A549 (cell line): ENCODE measurements around the gene ARHGAP42. TPM values are rescaled to one million over a fixed set of nuclear protein-coding genes. Genes with fewer than 3 reads are reported as not detected.

Source experiments
- ATAC-seq, 2 experiments: fragments of 200-7000 bp in 1 of 2; fragments of >200 bp in 1 of 2; cut with Nextera tagmentation in 1 of 2; cut with Tn5 transposase in 1 of 2; 3 replicates each; pipeline versions ENCODE4 v1.8.0 to v1.9.1; 2018 to 2020; ENCODE audit warnings: mild to moderate bottlenecking in 1 of 2, moderate library complexity in 1 of 2
- CTCF ChIA-PET: fragments of 300-600 bp; sonication (Branson Sonifier 250); formaldehyde crosslinking; extraction: SDS; loops from one replicate; lab custom pipeline; 2021; ENCODE audit warnings: antibody characterized with exemption, inconsistent platforms; lab: Yijun Ruan, JAX
- POLR2A ChIA-PET: fragments of 350-600 bp; formaldehyde crosslinking; extraction: SDS; loops from one replicate; lab custom pipeline; 2021; ENCODE audit warnings: antibody characterized with exemption, inconsistent platforms; lab: Yijun Ruan, JAX
- DNase-seq, 2 experiments: peaks; one replicate each; pipeline versions ENCODE4 v3.0.0 to v3.0.0-alpha.2; 2011 to 2016; ENCODE audit warnings: low read depth in 1 of 2, low spot score in 1 of 2
- FAIRE-seq: peaks from 2 replicates; lab custom pipeline; 2011; peaks lifted over from hg19 to GRCh38; lab: Jason Lieb, UNC
- H3K27ac ChIP-seq, 2 experiments: fragments of >200 bp; sonication (Bioruptor Twin); formaldehyde crosslinking; 3 replicates each; pipeline ENCODE4 v1.5.1; 2016 to 2017
- H3K4me1 ChIP-seq: fragments of >200 bp; sonication (Bioruptor Twin); formaldehyde crosslinking; 3 replicates; pipeline ENCODE4 v1.6.1; 2016
- H3K4me2 ChIP-seq: fragments of >200 bp; sonication (Bioruptor Twin); formaldehyde crosslinking; 3 replicates; pipeline ENCODE4 v1.6.1; 2016
- H3K4me3 ChIP-seq: fragments of >200 bp; sonication (Bioruptor Twin); formaldehyde crosslinking; 3 replicates; pipeline ENCODE4 v1.5.1; 2016
- H3K9me3 ChIP-seq: fragments of >200 bp; sonication (Bioruptor Twin); formaldehyde crosslinking; 3 replicates; pipeline ENCODE4 v1.6.1; 2016
- BCL3 ChIP-seq: fragments of >200 bp; sonication (Bioruptor Twin); formaldehyde crosslinking; IDR thresholded peaks from 3 replicates; pipeline ENCODE4 v1.6.1; 2016
- CBX8 ChIP-seq: fragments of 200-600 bp; sonication (generic); IDR thresholded peaks from 2 replicates; pipeline ENCODE4 v1.6.1; 2016
- CEBPB ChIP-seq, 2 experiments: fragments of >200 bp in 1 of 2; sonication (Bioruptor Twin) in 1 of 2; formaldehyde crosslinking in 1 of 2; IDR thresholded peaks; 2 replicates each; pipeline ENCODE4 v1.6.1; 2012 to 2016
- CHD2 ChIP-seq: fragments of 150-350 bp; IDR thresholded peaks from 2 replicates; pipeline ENCODE4 v1.6.1; 2014; ENCODE audit warnings: low read length; ENCODE audit not compliant: partially characterized antibody
- CTCF ChIP-seq: fragments of >200 bp; sonication (Bioruptor Twin); formaldehyde crosslinking; IDR thresholded peaks from 3 replicates; pipeline ENCODE4 v1.5.1; 2016
- E2F6 ChIP-seq: IDR thresholded peaks from 2 replicates; pipeline ENCODE4 v1.6.1; 2012; ENCODE audit warnings: low read depth, borderline replicate concordance
- EHF ChIP-seq: fragments of 250-450 bp; sonication (Bioruptor Pico); IDR thresholded peaks from 2 replicates; pipeline ENCODE4 v1.5.0; 2020; ENCODE audit warnings: mild to moderate bottlenecking
- EHMT2 ChIP-seq: fragments of 200-600 bp; sonication (generic); IDR thresholded peaks from 2 replicates; pipeline ENCODE4 v1.6.1; 2016; ENCODE audit warnings: antibody characterized with exemption, low read depth, mild to moderate bottlenecking, moderate library complexity
- ELK1 ChIP-seq: fragments of 150-350 bp; IDR thresholded peaks from 2 replicates; pipeline ENCODE4 v1.6.1; 2014; ENCODE audit warnings: low read depth, mild to moderate bottlenecking, low read length
- ESRRA ChIP-seq: fragments of 150-350 bp; IDR thresholded peaks from 2 replicates; pipeline ENCODE4 v1.6.1; 2014; ENCODE audit warnings: mild to moderate bottlenecking, low read length, borderline replicate concordance
- FOSB ChIP-seq: fragments of 250-450 bp; sonication (Bioruptor Pico); IDR thresholded peaks from 2 replicates; pipeline ENCODE4 v1.5.0; 2020; ENCODE audit warnings: mild to moderate bottlenecking, moderate library complexity
- FOXS1 ChIP-seq: fragments of 250-450 bp; sonication (Bioruptor Pico); IDR thresholded peaks from 2 replicates; pipeline ENCODE4 v1.5.0; 2020; ENCODE audit warnings: mild to moderate bottlenecking, moderate library complexity
- GATA3 ChIP-seq: IDR thresholded peaks from 2 replicates; pipeline ENCODE4 v1.6.1; 2012; ENCODE audit warnings: borderline replicate concordance
- HDAC2 ChIP-seq: fragments of 200-600 bp; sonication (generic); IDR thresholded peaks from 2 replicates; pipeline ENCODE4 v1.6.1; 2016
- HES2 ChIP-seq: fragments of >200 bp; sonication (Bioruptor Twin); formaldehyde crosslinking; IDR thresholded peaks from 2 replicates; pipeline ENCODE4 v1.6.1; 2016
- HEYL ChIP-seq: fragments of 250-450 bp; sonication (Bioruptor Pico); IDR thresholded peaks from 2 replicates; pipeline ENCODE4 v1.8.0; 2021; ENCODE audit warnings: mild to moderate bottlenecking, moderate library complexity
- HOXA7 ChIP-seq: fragments of 250-450 bp; sonication (Bioruptor Pico); IDR thresholded peaks from 2 replicates; pipeline ENCODE4 v1.5.0; 2020; ENCODE audit warnings: mild to moderate bottlenecking, moderate library complexity
- HOXB13 ChIP-seq: fragments of 250-450 bp; sonication (Bioruptor Pico); IDR thresholded peaks from 2 replicates; pipeline ENCODE4 v1.5.0; 2020; ENCODE audit warnings: low read depth, mild to moderate bottlenecking, moderate library complexity
- JUN ChIP-seq, 2 experiments: fragments of >200 bp; sonication (Bioruptor Twin); formaldehyde crosslinking; IDR thresholded peaks; 2 replicates in 1 of 2; 3 replicates in 1 of 2; pipeline ENCODE4 v1.6.1; 2016 to 2017
- JUNB ChIP-seq: fragments of >200 bp; sonication (Bioruptor Twin); formaldehyde crosslinking; IDR thresholded peaks from 2 replicates; pipeline ENCODE4 v1.6.1; 2016
- KDM1A ChIP-seq: fragments of 200-600 bp; sonication (generic); IDR thresholded peaks from 2 replicates; pipeline ENCODE4 v1.6.1; 2016; ENCODE audit warnings: low read depth, mild to moderate bottlenecking
- MAFK ChIP-seq: fragments of 450-650 bp; IDR thresholded peaks from 2 replicates; pipeline ENCODE4 v1.6.1; 2014; ENCODE audit not compliant: partially characterized antibody
- MAX ChIP-seq: IDR thresholded peaks from 2 replicates; pipeline ENCODE4 v1.6.1; 2012
- MAZ ChIP-seq: fragments of 150-350 bp; IDR thresholded peaks from 2 replicates; pipeline ENCODE4 v1.6.1; 2014; ENCODE audit warnings: antibody characterized with exemption, low read depth, low read length, borderline replicate concordance
- NPAS2 ChIP-seq: fragments of 250-450 bp; sonication (Bioruptor Pico); IDR thresholded peaks from 2 replicates; pipeline ENCODE4 v1.8.0; 2022; ENCODE audit warnings: mild to moderate bottlenecking, moderate library complexity, borderline replicate concordance
- PHF8 ChIP-seq: fragments of 200-600 bp; sonication (generic); IDR thresholded peaks from 2 replicates; pipeline ENCODE4 v1.6.1; 2016; ENCODE audit warnings: low read depth, mild to moderate bottlenecking, antibody characterized with exemption, moderate library complexity, borderline replicate concordance
- POLR2A ChIP-seq: IDR thresholded peaks from 2 replicates; pipeline ENCODE4 v1.6.1; 2012; ENCODE audit warnings: mild to moderate bottlenecking, low read length
- RAD21 ChIP-seq, 2 experiments: fragments of >200 bp in 1 of 2; sonication (Bioruptor Twin) in 1 of 2; formaldehyde crosslinking in 1 of 2; IDR thresholded peaks in 1 of 2; conservative IDR thresholded peaks in 1 of 2; 2 replicates in 1 of 2; 3 replicates in 1 of 2; pipeline ENCODE4 v1.6.1; 2012 to 2018; ENCODE audit warnings: inconsistent platforms in 1 of 2
- RCOR1 ChIP-seq: fragments of 150-350 bp; IDR thresholded peaks from 2 replicates; pipeline ENCODE4 v1.6.1; 2014; ENCODE audit warnings: antibody characterized with exemption, low read length, low read depth
- REST ChIP-seq: fragments of 200-600 bp; sonication (generic); IDR thresholded peaks from 2 replicates; pipeline ENCODE4 v1.6.1; 2016; ENCODE audit warnings: antibody characterized with exemption, mild to moderate bottlenecking, moderate library complexity
- USF2 ChIP-seq: fragments of 450-650 bp; IDR thresholded peaks from 2 replicates; pipeline ENCODE4 v1.6.1; 2014; ENCODE audit warnings: antibody characterized with exemption
- WGBS: methylation state at CpG from one replicate; pipeline ENCODE4 v1.1.6; 2017; ENCODE audit errors: missing lambda C conversion rate; 5-methylcytosine and 5-hydroxymethylcytosine counted together
- polyA plus RNA-seq, 4 experiments: library from polyadenylated mRNA; depleted of rRNA in 3 of 4; stranded (reverse); fragments of >200 nt; fragmentation: RNase III in 1 of 4; extraction: RNeasy Plus Mini Kit Qiagen cat#74134 plus additional on column Dnase treatment in 1 of 4; gene quantifications; 2 replicates in 3 of 4; 3 replicates in 1 of 4; pipeline ENCODE4 v1.2.3, GENCODE V29; 2011 to 2017

ARHGAP42 gene
- polyA plus RNA-seq, 2 of the 4 experiments (the other 2 are of a cell fraction): 5.1 to 17.0 TPM

GRCh38 chr11:100687630-100688395 lies 725 bp downstream of the ARHGAP42 start:
- WGBS: 0% methylated on average over 5 of the region's 24 CpGs
- H3K27ac ChIP-seq: peak overlapping the region; percentile 84 to 93
- TF ChIP-seq HDAC2: no peak
- no peak for TF ChIP-seq EHMT2
- TF ChIP-seq JUNB: no peak
- no peak for TF ChIP-seq E2F6
- no peak for TF ChIP-seq PHF8
- no peak for TF ChIP-seq BCL3
- TF ChIP-seq EHF (CRISPR knock-in tag): no peak
- no peak for TF ChIP-seq HES2
- TF ChIP-seq KDM1A: no peak
- peak; percentile 15 to 38; a peak in 3 of 5 replicates for TF ChIP-seq RAD21 (conservative IDR thresholded peaks at IDR 0.05 in 1 of 2, IDR thresholded peaks at IDR 0.05 in 1 of 2)
- TF ChIP-seq MAFK: no peak
- no peak for TF ChIP-seq HOXA7 (CRISPR knock-in tag)
- TF ChIP-seq MAX: 0 out of 2 replicates have a peak, but pooled peaks have one; percentile 6
- TF ChIP-seq FOSB (CRISPR knock-in tag): no peak
- no peak for TF ChIP-seq REST
- TF ChIP-seq RCOR1: no peak
- TF ChIP-seq POLR2A: no peak
- 0 out of 2 replicates have a peak, but pooled peaks have one; percentile 15 for TF ChIP-seq ESRRA
- TF ChIP-seq MAZ: no peak
- no peak for TF ChIP-seq USF2
- TF ChIP-seq JUN (IDR thresholded peaks at IDR 0.05): no peak; a peak in 1 of 5 replicates
- TF ChIP-seq CBX8: no peak
- no peak for TF ChIP-seq HOXB13 (CRISPR knock-in tag)
- no peak for TF ChIP-seq CEBPB (IDR thresholded peaks at IDR 0.05)
- TF ChIP-seq CHD2: no peak
- no peak for TF ChIP-seq GATA3
- no peak for TF ChIP-seq NPAS2 (CRISPR knock-in tag)
- TF ChIP-seq CTCF: peak; percentile 48
- no peak for TF ChIP-seq ELK1
- no peak for TF ChIP-seq FOXS1 (CRISPR knock-in tag)
- TF ChIP-seq HEYL (CRISPR knock-in tag): no peak

More at GRCh38 chr11:100687630-100688395, 725 bp downstream of the ARHGAP42 start:
- ChIA-PET CTCF (interaction anchor here (0.6 to 1.8 kb wide), 18 partner anchors 9 to 242 kb away, joined by 3 to 11 read pairs (median 3); no protein-coding TSS in a partner anchor), POLR2A (interaction anchor here (0.5 to 1.1 kb wide), 9 partner anchors 31 to 162 kb away, joined by 3 to 7 read pairs (median 3); no protein-coding TSS in a partner anchor)
- ATAC-seq (peak; percentile 82 to 86), FAIRE-seq (no peak), DNase-seq (peak; percentile 60 to 86)
- peaks cover 59% of the 10 kb centered on the region for H3K4me1 ChIP-seq
- H3K4me2 ChIP-seq: peak overlapping the region; percentile 89
- peak overlapping the region; percentile 77 for H3K4me3 ChIP-seq
- H3K9me3 ChIP-seq: no peaks in the 10 kb centered on the region
